Measurements from ENCODE around the gene INCENP. TPM values are rescaled to one million over a fixed set of nuclear protein-coding genes. Genes with fewer than 3 reads are reported as not detected.

INCENP gene
- total RNA-seq, 1 donor from 2014 or later: 21.6 TPM

- TF ChIP-seq, protein P1, sequence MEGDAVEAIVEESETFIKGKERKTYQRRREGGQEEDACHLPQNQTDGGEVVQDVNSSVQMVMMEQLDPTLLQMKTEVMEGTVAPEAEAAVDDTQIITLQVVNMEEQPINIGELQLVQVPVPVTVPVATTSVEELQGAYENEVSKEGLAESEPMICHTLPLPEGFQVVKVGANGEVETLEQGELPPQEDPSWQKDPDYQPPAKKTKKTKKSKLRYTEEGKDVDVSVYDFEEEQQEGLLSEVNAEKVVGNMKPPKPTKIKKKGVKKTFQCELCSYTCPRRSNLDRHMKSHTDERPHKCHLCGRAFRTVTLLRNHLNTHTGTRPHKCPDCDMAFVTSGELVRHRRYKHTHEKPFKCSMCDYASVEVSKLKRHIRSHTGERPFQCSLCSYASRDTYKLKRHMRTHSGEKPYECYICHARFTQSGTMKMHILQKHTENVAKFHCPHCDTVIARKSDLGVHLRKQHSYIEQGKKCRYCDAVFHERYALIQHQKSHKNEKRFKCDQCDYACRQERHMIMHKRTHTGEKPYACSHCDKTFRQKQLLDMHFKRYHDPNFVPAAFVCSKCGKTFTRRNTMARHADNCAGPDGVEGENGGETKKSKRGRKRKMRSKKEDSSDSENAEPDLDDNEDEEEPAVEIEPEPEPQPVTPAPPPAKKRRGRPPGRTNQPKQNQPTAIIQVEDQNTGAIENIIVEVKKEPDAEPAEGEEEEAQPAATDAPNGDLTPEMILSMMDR (IDR thresholded peaks at IDR 0.05): no peak
- Histone ChIP-seq H3K4me1 (no peaks in the 10 kb centered on the region), H3K9me3 (no peaks in the 10 kb centered on the region), H3K4me3 (no peak overlapping the region), H3K27me3 (ENCODE audit: low read depth) (no peaks in the 10 kb centered on the region), H3K36me3 (peaks cover 58% of the 10 kb centered on the region), H3K27ac (no peak overlapping the region)
- intact Hi-C loops (cut with DNase I): no loop called here
- DNase-seq (no peak), ATAC-seq (peak in 1 of 2 donors; percentile 39)
Measured at GRCh38 chr11:62133328-62134065, 9.7 kb downstream of the INCENP start.

- ATAC-seq (no peak), DNase-seq (no peak)
- intact Hi-C loops (cut with DNase I): no loop called here
- no peak overlapping the region for H3K4me3 ChIP-seq
- H3K9me3 ChIP-seq: no peaks in the 10 kb centered on the region
- TF ChIP-seq, protein P1 (IDR thresholded peaks at IDR 0.05): no peak
- peaks cover 60% of the 10 kb centered on the region for H3K36me3 ChIP-seq
- H3K4me1 ChIP-seq: no peaks in the 10 kb centered on the region
- H3K27ac ChIP-seq: no peak overlapping the region
- no peaks in the 10 kb centered on the region for H3K27me3 ChIP-seq (ENCODE audit: low read depth)
Measured at GRCh38 chr11:62137276-62137861, 13.6 kb downstream of the INCENP start.

DNA sequence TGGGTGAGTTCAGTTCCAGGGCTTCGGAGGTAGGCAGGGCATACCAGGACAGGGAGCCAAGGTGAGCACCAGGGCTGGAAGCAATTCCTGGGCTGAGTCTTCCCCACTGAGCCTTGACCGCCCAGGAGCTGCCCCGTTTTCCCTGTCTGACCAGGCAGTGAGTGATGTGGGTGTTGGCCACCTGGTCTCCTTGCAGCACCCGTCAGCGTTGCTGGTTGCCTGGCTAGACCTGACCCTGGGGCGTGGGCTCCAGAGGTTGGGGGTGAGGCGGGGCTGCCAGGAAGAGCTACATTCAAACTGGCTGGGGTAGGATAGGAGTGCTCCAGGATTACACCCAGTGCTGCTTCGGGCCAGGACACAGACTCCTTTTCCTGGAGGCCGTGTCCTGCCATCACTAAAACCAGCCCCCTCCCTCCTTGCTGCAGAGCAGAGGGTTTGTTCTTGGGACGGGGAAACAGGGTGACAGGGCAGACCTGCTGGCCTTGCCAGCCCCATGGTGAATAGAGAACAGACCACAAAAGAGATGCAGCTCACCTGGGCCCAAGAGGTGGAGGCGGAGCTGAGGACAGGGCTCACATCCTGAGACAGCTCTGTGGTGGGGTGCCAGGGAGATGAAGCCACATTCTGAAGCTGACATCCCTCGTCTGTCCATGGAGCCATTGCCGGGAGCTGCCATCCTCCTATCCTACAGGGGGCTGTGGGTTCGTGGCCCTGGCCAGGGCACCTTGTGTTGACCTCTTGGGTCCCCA lies 14.2 kb downstream of the INCENP start:
- Histone ChIP-seq H3K36me3 (peaks cover 65% of the 10 kb centered on the region), H3K27me3 (ENCODE audit: low read depth) (no peaks in the 10 kb centered on the region), H3K27ac (no peak overlapping the region), H3K4me3 (no peak overlapping the region), H3K9me3 (no peaks in the 10 kb centered on the region), H3K4me1 (no peaks in the 10 kb centered on the region)
- TF ChIP-seq, protein P1 (IDR thresholded peaks at IDR 0.05): no peak
- intact Hi-C loops (cut with DNase I): no loop called here
- ATAC-seq (no peak), DNase-seq (no peak)

DNA sequence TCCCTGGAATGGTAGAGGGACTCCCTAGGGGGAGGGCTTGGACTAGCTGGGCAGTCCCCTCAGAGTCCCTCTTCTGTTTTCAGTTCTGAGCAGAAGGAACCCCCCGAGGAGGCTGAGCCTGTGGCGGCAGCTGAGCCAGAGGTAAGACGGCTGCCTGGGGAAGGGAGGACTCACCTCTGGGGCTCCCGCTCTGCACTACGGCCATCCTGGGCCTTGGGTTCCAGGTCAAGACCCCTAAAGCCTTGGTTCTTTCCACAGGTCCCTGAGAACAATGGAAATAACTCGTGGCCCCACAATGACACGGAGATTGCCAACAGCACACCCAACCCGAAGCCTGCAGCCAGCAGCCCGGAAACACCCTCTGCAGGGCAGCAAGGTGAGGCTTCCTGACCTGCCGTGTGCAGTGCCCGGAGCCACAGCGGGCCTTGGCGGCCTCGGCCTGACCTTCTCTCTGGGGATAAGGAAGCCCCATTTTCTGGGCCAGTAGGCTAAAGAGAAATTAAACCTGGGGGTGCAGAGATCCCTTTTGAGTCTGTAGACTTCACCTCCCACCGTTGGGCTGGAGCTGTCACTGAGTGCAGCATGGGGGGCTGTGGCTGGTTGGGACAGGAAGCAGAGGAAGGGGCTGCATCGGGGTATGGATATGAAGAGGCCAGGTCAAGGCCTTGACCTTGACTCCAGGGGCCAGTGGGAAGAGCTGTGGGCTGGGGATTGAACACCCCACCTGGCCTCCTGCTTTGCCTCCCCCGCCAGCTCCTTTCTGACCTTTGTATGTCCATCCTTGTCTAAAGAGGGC lies 15.0 kb downstream of the INCENP start:
- Histone ChIP-seq H3K4me3 (no peak overlapping the region), H3K36me3 (peaks cover 71% of the 10 kb centered on the region), H3K27me3 (ENCODE audit: low read depth) (no peaks in the 10 kb centered on the region), H3K27ac (no peak overlapping the region), H3K9me3 (no peaks in the 10 kb centered on the region), H3K4me1 (no peaks in the 10 kb centered on the region)
- intact Hi-C loops (cut with DNase I): no loop called here
- no peak for DNase-seq
- TF ChIP-seq, protein P1 (IDR thresholded peaks at IDR 0.05): no peak
- ATAC-seq: no peak

All from lower lobe of right lung (tissue), 2 donors.